8988T (cell line): ENCODE data around the gene DNAH11.
"Not testable (repeated sequence)": the region's sequence is repeated elsewhere in the genome, so short reads cannot be mapped to it uniquely, and the experiment has no call there.

ENCODE experiments used
- DNase-seq: peaks from one replicate; pipeline ENCODE4 v3.0.0; 2011

DNAH11 gene

DNA sequence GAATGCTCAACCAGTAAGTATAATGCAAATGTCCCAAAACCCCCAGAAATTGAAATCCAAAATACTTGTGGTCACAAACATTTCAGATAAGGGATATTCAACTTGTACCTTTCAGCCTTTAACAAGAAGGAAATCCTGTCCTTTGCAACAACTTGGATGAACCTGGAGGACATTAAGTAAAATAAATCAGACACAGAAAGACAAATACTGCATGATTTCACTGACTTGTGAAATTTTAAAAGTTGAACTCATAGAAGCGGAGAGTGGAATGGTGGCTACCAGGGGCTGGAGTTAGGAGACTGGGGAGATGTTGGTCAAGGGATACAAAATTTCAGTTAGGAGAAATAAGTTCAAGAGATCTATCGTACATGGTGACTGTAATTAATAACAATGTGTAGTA, 187.6 kb downstream of the DNAH11 start:
- DNase-seq, result no peak

- DNase-seq, result no peak
Measured at GRCh38 chr7:21731977-21732376, 189.1 kb downstream of the DNAH11 start.

GRCh38 chr7:21732956-21733355, 190.1 kb downstream of the DNAH11 start:
- not testable (repeated sequence) for DNase-seq

DNA sequence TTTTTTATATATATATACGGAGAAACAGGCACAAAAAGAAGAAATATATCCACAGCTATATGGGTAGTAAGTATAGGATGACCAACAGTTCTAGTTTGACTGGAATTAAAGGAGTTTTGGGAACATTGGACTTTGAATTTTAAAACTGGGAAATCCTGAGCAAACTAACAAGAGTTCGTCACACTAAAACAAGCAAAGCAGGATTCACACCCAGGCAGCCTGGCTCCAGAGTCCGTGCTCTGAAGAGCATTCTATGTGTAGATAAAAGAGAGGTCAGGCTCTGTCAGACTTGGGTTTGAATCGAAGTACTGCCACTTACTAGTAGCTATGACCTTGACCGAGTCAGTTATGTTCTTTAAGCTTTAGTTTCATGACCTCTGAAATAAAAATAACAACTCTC, 191.0 kb downstream of the DNAH11 start:
- DNase-seq, result no peak

GRCh38 chr7:21743493-21743892, 200.7 kb downstream of the DNAH11 start:
- DNase-seq, result no peak

- DNase-seq, result no peak
Measured at GRCh38 chr7:21746949-21747348, 204.1 kb downstream of the DNAH11 start.

DNA sequence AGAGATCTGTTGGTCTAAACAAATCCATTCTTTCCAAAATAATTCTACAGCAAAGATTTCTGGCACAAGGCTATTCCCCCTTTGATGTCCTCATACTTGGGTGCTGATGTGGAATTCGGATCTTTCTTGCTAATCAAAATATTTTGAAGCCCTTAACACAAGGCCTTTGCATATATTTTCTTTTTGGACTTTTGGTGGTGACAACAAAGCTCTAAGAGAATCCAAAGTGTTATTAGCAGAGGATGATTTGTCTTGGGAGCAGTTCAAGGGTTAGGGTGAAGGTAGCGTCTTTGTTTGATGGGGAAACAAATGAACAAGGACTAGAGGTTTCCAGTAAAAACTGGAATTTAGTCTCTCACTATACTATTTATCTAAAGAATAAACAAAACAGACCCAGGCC, 205.0 kb downstream of the DNAH11 start:
- DNase-seq, result no peak

- DNase-seq, result no peak
Measured at GRCh38 chr7:21749378-21749777, 206.5 kb downstream of the DNAH11 start.

- DNase-seq, result no peak
Measured at GRCh38 chr7:21753071-21753470, 210.2 kb downstream of the DNAH11 start.

DNA sequence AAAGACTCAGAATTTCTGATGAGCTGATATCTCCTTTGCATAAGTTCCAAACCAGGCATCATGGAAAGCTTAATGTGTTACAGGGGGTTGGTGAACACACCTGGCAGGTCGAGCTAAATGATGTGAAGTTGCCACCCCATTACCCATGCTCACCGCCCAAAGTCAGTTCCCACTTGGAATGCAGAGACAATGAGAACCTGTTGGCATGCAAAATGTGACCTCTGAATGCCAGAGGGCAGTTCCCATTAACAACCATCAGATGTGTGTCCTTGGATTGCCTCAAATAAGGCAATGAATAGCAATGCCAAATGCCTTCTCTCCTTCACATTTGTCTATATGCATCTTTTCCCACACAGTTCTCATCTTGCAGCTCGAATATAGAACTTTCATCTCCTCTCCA, 212.1 kb downstream of the DNAH11 start:
- DNase-seq, result no peak

DNA sequence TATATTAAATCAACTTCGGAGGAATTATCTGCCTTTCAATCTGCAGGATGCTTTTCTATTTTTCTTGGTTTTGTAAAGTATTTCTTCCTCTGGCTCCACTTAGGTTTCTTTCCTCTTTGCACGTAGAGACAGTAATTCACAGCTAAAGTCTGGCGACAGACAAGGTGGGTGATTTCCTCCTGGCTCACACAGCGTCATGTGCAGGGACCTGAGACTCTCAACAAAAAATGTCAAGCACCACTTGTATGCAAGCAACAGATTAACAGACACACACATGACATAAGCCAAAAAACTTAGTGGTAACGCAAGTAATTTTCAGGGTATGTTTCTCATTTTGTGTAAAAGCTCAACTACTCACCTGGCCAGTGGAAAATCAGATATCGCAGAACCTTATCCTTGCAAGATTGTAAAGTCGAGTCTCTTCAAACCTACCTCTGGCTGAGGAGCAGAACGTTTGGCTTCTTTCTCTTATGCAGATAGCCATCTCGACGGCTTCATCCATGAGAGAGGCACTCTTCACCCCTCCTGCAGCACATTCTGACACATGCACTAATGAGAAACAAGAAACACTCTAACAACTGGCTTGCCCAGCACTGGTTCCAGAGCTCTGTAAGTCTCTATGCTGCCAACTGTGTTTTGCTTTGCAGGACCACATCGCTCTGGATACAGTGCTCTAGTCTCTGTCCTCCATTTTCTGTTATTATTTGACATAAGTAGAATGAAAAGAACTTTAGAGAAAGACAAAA, 214.9 kb downstream of the DNAH11 start:
- DNase-seq, result no peak

DNA sequence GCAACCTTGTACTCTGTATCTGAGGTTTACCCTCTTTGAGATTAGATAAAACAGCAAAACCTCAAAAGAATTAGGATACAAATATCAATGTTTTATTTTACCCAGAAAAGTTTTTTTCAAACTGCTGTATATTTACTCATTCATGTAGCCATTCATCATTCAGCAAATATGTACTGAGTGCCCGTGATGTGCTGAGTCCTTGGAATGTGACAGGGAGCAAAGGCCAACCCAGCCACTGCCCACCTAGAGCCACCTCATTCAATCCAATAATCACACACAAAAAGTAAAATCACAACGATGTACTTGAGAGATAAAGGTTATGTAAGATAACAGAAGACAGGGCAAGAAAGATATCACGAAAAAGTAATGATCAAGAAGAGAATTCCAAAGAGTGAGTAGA, 215.4 kb downstream of the DNAH11 start:
- no peak for DNase-seq

DNA sequence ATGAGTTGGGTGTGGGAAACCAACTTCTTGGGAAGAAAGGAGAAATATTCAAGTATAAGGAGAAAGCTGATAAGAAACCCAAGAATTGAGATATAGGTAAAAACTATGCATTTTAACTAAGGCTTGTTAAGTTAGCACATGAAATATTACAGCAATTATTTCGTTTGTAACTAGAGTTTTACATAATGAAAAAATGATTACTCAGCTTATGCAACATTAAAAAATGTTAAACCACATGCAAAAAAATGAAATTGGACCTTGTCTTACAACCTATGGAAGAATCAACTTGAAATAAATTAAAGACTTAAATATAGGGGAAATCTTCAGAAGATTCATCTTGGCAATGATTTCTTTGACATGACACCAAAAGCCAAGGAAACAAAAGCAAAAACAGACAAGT, 219.6 kb downstream of the DNAH11 start:
- no peak for DNase-seq

GRCh38 chr7:21763818-21764217, 221.0 kb downstream of the DNAH11 start:
- DNase-seq, result no peak

GRCh38 chr7:21766218-21766617, 223.4 kb downstream of the DNAH11 start:
- no peak for DNase-seq

- DNase-seq, result peak; percentile 24
Measured at GRCh38 chr7:21767300-21767900, 224.6 kb downstream of the DNAH11 start.

GRCh38 chr7:21768279-21768678, 225.4 kb downstream of the DNAH11 start:
- no peak for DNase-seq

GRCh38 chr7:21771266-21771665, 228.4 kb downstream of the DNAH11 start:
- no peak for DNase-seq

DNA sequence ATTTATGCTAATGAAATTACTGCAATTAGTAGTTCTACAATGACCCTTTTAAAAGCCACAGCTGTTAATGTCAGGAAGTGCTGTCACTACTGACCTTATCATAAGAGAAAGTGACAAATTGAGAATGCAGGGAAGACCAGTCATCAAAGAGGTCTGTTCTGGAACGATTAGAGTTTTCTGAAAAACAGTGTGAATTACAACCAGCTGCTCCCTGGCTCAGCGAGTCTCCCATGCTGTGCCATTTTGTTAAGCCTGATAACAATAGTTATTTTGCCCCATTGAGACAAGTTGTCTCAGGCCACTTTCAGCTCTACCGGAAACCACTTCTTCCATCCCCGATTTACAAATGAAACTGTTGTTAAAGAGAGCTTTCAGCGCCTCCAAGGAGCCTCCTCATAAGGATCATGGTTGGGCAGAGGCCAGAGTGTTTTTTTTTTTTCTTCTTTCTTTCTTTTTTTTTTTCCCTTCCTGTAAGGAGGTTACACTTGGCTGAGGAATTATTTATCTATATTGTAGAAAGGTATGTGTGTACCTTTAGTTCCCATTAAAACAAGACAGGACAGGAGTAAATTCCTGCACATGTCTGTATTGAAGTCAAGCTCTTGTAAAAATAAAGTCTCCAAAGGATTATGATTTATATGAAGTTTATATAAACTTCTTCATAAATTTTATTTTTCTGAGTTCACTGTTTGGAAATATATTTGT, 229.2 kb downstream of the DNAH11 start:
- DNase-seq, result no peak

GRCh38 chr7:21773326-21773725, 230.5 kb downstream of the DNAH11 start:
- DNase-seq, result no peak

DNA sequence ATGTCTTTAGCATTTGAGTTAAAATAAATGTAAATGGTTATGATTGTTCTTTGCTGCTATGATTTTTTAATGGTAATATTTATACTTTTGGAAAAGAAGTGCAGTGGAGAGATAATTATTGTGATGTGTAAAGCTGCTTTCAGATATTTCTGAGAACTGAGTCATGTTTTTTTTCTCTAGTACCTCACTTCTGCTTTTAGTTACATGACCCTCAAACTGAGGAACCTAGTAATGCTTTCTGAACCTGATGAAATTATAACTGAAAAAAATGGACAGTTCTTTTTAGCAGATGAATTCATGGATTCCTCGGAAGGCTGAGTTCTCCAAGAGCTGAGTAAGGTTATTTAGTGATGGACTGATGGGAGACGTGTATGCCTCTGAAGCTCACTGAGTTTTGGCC, 235.1 kb downstream of the DNAH11 start:
- no peak for DNase-seq

DNA sequence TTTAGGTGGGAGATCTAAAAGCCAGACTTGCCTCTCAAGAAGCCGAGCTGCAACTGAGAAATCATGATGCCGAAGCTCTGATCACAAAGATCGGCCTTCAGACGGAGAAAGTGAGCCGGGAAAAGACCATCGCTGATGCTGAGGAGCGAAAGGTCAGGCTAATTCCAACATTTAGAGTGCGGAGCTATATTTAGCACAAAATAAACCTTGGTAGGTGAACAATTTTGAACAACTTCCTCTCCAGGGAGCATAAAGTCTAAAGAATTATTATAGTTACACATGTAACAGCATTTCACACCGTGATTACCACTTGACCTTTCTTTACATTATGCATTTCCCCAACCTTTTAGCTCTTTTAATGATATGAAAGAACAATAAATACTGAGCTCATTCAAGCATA, 236.1 kb downstream of the DNAH11 start:
- no peak for DNase-seq

DNA sequence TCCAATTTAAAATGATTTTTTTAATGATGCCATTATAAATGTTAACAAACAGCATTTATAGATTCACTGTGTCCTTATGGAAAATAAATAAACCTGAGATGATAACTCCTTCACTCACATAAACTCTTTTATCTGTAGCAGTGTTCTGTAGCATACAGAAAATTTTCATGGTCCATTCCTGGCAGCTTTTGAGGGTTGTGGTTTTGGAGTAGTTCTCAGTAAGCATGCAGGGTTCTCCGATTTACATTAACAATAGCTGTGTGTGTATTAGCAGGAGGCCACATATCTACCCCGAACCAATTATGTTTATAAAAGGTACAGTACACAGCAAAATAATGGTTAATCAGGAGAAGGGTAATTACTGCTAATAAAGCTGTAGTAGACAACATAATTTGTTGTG, 240.2 kb downstream of the DNAH11 start:
- no peak for DNase-seq

- DNase-seq, result no peak
Measured at GRCh38 chr7:21784989-21785388, 242.2 kb downstream of the DNAH11 start.
